GM19025 (cell line): Measurements from ENCODE around the gene ERP29.
"Not testable (repeated sequence)": the region's sequence is repeated elsewhere in the genome, so short reads cannot be mapped to it uniquely, and the experiment has no call there.

ENCODE experiments used
- ATAC-seq: cut with Tn5 transposase; IDR thresholded peaks from one replicate; pipeline ENCODE4 v1.9.1; 2021; ENCODE audit warnings: mild to moderate bottlenecking, low read depth, moderate library complexity; ENCODE audit not compliant: unreplicated experiment

Gene ERP29

DNA sequence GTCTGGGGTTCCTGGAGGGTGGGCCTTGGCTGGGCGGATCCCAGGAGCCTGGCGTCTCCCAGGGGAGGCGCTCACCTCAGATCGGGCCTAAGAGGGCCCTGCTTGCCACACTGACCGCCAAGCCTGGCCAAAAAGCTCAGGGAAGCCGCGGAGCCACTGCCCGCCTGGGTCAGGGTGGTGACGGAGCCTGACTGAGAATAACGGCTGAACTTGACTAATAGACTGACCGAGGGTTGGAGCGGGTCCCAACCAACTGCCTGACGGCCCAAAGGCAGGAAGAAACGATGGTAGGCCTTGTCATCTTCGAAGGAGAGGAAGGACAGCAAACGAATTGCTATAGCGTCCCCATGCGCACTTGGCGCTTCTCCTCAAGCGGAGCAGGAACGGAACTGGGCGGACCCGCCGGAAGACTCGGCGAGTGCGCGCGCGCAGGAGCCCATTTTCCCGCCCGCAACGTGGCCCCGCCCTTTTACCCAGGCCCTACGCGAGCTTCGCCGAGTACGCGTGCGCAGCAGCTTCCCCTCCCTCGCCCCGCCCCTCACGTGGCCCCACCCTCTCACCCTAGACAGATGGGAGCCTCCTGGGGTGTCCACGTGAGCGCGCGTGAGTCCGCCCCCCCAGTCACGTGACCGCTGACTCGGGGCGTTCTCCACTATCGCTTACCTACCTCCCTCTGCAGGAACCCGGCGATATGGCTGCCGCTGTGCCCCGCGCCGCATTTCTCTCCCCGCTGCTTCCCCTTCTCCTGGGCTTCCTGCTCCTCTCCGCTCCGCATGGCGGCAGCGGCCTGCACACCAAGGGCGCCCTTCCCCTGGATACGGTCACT is at the start of gene ERP29, which contains the start of gene TMEM116:
Gene ERP29 (plus strand): TSS at position 652 of the 826 bp plus-strand sequence. CDS start 40 bp downstream, at position 692.
Gene TMEM116 (minus strand): TSS at position 391 of the 826 bp plus-strand sequence. CDS start 7,895 bp downstream, outside the sequence.
- peak; percentile 61 for ATAC-seq

DNA sequence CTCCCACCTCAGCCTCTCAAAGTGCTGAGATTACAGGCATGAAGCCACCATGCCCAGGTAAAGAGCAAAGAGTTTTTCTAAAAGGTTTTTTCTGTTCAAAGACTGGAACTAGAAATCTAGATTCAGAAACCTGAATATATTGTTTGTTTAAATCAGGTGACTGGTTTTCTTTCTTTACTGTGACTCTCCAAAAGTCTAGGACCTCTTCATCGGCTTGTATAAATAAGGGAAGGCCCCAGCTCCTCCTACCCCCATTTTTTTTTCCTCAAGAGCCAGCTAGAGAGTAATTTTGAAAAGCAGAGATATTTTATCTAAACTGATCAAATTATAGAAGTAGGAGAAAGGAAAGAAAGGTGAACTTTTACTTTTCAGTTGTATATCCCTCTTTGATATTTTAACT is 48.3 kb upstream of the ERP29 start:
- ATAC-seq, result no peak

DNA sequence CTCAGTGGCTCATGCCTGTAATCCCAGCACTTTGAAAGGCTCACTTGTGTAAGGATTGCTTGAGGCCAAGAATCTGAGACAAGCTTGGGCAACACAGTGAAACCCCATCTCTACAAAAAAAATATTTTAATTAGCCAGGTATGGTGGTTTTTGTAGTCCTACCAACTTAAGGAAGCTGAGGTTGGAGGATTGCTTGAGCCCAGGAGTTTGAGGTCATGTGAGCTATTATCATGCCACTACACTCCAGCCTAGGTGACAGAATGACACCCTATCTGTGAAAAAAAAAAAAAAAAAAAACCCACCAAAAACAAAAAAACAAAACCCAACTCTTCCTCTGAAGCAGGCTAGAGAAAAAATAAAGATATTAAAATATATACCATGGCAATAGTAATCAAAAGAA is 41.4 kb upstream of the ERP29 start:
- no peak for ATAC-seq

DNA sequence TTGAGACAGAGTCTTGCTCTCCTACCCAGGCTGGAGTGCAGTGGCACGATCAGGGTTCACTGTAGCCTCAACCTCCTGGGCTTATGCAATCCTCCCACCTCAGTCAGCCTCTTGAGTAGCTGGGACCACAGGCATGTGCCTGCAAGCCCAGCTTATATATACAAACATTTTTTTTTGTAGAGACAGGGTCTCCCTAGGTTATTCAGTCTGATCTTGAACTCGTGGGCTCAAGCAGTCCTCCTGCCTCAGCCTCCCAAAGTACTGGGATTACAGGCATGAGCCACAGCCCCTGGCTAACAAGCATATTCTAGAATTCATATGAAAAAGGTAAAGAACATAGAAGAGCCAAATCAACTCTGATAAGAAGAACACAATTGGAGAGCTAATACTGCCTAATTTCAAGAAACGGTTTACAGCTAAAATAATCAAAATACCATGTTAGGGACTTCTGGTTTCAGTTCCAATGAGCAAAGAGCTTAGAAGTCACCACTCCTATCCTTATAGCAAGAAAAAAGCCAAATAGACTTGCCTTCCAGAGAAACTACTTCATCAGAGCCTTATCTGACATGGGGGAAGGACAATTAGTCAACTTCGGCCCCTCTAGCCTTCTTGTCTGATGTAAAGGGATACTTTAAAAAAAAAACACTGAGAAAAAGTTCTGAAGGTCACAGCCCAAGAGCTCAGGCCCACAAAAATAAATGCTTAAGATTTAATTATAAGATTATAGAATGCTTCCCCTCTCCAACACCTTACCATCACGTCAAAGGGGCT is 37.9 kb upstream of the ERP29 start:
- ATAC-seq, result no peak

DNA sequence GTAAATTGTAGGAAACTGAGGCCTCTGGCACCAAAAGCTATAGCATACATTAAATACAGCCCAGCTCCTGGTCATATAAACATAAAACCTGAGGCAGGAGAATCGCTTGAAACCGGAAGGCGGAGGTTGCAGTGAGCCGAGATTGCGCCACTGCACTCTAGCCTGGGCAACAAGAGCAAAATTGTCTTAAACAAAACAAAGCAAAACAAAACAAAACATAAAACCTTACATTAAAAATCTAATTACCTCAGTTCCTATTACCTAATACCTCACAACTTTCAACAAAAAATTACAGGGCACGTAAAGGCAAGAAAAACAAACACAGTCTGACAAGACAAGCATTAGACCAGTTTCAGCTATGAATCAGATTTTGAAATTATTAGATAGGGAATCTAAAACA is 36.9 kb upstream of the ERP29 start:
- ATAC-seq, result no peak

DNA sequence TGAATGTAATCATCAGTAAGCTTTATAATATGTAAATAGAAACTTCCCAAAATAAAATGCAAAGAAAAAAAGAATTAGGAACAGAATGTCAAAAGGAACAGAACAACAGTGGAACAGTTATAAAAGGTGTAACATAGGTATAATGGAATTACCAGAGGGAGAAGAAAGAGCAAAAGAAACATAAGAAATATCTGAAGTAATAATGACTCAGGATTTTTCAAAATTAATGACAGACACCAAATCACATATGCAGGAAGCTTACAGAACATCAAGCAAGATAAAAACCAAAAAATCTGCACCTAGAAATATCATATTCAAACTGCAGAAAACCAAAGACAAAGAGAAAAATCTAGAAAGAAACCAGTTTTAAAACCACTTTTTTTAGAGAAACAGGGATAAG is 36.4 kb upstream of the ERP29 start:
- ATAC-seq, result no peak

DNA sequence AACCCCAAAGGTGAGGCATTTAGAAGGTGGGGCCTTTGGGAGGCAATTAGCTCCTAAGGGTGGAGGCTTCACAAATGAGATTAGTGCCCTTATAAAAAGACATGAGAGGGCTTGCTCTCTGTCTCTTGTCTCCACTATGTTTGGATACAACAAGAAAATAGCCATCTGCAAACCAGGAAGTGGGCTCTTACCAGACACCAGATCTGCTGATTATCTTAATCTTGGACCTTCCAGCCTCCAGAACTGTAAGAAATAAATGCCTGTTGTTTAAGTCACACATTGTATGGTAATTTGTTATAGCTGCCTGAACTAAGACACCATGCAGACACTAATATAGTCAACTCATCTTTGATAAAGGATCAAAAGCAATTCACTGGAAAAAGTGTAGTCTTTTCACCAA is 34.7 kb upstream of the ERP29 start:
- no peak for ATAC-seq

DNA sequence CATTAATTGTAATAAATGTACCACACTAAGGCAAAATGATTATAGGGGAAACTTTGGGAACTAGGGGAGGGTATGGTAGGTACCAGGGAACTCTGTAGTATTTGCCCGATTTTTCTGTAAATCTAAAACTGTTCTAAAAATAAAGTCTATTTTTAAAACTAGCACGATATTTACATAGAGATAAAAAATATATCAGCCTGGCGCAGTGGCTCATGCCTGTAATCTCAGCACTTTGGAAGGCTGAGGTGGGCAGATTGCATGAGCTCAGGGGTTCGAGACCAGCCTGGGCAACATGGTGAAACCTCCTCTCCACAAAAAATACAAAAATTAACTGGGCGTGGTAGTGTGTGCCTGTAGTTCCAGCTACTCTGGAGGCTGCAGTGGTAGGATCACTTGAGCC is 32.6 kb upstream of the ERP29 start:
- no peak for ATAC-seq

DNA sequence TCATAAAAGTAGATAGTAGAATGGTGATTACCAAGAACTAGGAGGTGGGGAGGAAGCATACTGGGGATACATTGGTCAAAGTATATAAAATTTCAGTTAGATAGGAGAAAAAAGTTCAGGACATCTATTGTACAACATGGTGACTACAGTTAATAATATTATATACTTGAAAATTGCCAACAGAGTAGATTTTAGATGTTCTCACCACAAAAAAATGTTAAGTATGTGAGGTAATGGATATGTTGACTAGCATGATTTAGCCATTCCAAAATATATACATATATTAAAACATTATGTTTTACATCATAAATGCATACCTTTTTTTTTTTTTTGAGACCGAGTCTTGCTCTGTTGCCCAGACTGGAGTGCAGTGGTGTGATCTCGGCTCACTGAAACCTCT is 31.2 kb upstream of the ERP29 start:
- ATAC-seq, result no peak

DNA sequence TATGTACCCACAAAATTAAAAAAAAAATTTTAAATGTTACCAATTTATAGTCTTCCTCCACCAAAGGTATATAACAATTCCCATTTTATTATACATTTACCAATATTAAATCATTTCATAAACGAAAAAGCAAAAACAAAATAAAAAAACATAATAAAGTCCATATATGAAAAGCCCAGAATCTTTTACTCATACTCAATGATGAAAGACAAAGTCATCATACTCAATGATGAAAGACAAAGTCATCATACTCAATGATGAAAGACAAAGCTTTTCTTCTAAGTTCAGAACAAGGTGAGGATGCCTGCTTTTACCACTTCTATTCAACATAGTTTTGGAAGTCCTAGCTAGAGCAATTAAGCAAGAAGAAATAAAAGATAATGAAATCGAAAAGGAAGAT is 28.4 kb upstream of the ERP29 start:
- ATAC-seq, result no peak

DNA sequence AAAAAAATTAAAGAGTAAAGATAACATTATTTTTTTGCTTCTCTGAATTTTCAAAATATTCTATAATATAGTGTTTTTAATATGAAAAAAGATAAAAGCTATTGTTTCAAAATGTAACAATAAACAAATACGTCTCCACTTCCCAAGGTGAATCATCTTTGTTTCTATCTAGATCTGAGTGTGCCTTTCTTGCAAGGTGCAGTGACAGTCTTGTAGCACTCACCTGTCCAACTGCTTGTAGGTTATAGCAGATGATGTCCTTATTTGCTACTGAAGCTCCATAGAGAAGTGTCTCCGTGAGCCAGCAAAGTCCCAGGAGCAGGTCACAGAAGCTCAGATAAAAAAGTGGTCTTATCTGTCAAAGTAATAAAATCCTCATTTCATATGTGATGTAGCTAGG is 21.7 kb upstream of the ERP29 start:
- ATAC-seq, result no peak

DNA sequence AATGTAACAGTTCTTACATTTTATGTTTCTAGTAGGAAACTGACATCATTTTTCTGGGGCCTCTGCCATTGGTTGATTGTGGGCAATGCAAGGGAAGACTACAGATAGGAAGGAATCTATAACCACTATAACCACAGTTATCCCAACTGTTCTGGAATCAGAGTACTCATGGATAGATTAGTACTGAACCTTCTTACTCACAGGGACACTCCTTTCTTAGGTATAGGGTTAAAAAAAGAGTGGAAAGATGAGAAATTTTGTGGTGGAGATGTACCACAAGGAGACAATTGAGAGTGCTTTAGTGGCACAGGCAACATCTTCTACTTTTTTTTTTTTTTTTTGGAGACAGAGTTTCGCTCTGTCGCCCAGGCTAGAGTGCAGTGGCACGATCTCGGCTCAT is 21.3 kb upstream of the ERP29 start:
- no peak for ATAC-seq

DNA sequence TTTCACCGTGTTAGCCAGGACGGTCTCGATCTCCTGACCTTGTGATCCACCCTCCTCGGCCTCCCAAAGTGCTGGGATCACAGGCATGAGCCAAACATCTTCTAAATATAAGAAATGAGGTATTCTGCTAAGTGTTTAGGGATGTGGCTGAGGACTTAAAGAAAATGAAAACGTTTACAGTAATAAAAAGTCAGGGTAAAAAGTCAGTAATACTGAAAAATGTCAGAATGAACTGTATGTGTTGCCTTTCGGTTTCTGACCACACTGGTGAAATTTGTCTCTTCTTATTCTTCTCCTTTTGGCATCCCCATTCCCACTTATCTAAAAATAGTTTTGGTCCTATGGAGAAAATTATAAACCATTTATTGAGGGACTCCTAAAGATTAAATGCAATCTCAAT is 20.8 kb upstream of the ERP29 start:
- no peak for ATAC-seq

DNA sequence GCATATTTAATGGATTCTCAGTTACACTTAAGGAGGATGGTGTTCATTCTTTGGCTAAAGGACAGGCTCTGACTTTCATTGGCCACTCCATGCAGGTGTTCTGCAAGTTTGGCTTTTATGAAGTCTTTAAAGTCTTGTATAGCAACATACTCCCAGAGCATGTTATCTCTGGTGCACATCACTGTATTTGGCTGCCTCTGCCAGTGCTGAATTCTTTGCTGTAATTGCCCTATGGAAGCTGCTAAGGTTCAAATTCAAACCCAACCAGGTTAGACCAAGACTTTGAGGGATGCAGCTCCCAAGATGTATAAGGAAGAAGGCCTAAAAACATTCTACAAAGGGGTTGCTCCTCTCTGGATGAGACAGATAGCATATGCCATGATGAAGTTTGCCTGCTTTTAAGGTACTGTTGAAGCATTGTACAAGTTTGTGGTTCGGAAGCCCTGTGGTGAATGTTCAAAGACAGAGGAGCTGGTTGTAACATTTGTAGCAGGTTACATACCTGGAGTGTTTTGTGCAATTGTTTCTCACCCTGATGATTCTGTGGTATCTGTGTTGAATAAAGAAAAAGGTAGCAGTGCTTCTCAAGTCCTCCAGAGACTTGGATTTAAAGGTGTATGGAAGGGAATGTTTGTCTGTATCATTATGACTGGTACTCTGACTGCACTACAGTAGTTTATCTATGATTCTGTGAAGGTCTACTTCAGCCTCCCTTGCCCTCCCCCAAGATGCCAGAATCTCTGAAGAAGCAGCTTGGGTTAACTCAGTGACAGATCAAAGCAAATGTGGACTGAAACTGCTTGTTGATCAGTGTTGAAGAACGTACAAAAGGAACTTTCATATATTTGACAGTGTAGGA is 19.7 kb upstream of the ERP29 start:
- no peak for ATAC-seq

DNA sequence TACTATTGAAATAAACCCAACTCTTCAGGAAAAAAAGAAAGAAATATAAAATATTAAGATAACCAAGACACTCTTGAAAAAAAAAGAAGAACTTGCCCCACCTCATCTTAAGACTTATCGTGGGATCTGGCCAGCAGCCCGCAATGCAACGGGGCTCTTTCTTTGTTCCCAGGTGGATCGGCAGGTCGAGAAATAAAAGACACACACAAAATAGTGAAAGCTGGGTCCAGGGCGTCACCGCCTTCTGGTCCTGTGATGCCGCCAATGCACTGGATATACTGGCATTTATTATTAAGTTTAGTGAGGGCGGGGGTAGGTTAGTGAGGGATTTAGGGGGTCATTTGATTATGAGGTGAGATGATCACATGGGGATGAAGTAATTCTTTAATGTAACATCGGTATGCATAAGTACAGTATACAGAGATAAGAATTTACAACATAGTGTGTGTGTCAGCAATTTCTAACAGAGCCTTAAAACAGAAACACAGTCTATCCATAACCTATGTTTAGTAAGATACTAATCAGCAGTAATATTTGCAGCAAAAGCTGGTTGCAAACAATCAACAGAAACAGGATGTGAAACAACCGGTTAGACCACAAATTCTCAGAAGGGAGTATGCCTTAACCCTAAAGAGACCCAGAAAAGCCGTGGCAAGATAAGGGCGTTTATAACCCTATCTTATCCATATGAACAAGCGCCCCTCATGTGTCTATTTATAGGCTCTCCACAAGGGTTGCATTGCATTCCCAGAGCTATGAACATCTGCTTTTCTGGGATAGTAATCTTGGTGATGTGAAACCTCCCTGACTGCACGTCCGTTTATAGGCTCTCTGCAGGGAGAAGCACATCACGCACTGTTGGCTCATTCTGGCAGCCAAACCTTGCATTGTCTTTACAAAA is 18.8 kb upstream of the ERP29 start:
- ATAC-seq, result not testable (repeated sequence)

DNA sequence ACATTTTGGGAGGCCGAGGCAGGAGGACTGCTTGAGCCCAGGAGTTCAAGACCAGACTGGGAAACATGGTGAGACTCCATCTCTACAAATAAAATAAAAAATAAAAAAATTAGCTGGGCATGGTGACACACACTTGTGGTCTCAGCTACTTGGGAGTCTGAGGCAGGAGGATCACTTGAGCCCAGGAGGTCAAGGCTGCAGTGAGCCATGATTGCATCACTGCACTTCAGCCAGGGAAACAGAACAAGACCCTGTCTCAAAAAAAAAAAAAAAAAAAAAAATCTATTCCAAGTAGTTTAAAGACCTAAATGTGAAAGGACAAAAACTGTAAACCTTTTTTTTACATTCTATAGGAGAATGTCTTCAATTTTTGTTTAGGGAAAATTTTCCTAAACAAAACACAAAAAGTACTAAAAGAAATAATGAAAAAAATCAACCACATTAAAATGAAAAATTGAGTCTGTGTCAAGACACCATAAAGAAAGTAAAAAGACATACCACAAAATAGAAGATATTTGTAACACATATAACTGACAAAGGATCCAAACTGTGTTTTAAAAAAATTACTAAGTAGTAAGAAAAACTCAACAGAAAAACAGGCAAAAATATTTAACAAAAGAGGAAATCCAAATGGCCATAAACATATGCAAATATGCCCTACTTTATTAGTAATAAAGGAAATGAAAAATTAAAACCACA is 17.3 kb upstream of the ERP29 start:
- no peak for ATAC-seq

DNA sequence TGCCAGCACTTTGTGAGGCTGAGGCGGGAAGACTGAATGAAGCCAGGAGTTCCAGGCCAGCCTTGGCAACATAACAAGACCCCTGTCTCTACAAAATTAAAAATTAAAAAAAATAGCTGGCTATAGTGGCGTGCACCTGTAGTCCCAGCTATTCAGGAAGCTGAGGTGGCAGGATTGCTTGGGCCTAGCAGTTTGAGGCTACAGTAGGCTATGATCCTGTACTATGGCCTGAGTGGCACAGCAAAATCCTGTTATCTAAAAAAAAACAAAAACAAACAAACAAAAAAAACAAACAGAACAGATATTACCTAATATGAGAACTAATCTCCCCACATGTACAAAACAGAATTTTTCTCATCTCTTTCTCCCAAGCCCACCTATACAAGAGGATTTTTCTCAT is 15.9 kb upstream of the ERP29 start:
- ATAC-seq, result no peak

DNA sequence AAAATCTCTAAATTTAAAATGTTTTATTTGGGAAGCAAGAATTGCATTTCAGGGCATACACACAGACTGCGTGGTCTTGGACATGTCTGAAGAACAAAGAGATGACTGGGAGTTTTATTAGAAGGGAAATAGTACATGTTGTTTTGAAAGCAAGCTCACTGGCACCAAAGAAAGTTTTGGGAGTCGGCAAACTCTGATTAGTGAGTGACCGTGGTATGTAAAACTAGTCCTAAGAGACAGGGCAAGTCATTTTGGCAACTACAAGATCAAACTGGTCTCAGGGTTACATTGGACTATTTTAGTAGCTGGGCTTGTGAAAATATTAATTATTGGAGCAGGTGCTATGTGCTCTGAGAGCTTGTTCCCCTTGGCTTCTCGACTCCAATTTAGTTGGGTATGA is 15.2 kb upstream of the ERP29 start:
- ATAC-seq, result no peak

DNA sequence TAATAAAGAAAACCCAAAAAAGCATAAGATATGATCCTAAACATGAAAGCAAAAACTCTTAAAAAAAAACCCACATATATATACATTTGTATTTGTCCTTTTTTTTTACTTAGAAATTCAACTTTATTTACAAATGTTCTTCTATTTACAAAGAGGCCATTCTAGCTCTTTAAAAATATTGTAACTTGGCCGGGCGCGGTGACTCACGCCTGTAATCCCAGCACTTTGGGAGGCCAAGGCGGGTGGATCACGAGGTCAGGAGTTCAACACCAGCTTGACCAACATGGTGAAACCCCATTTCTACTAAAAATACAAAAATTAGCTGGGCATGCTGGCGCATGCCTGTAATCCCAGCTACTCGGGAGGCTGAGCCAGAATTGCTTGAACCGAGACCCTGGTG is 14.1 kb upstream of the ERP29 start:
- not testable (repeated sequence) for ATAC-seq
